Measurements from ENCODE around the gene METTL26.

Gene METTL26

GRCh38 chr16:674968-675883 is 39.1 kb upstream of the METTL26 start, which contains the start of gene RHBDL1:
TSS of gene RHBDL1 (plus strand) at chr16:675671. CDS start at chr16:675791, 120 bp downstream.
- no peak for DNase-seq

GRCh38 chr16:674214-674881 is 38.2 kb upstream of the METTL26 start:
- no peak for DNase-seq

- DNase-seq, result no peak
Observed at GRCh38 chr16:673399-673991, 37.4 kb upstream of the METTL26 start.

- DNase-seq, result no peak
Observed at GRCh38 chr16:672851-673250, 36.7 kb upstream of the METTL26 start.

- no peak for DNase-seq
Observed at GRCh38 chr16:672371-672770, 36.3 kb upstream of the METTL26 start.

GRCh38 chr16:671353-672131 is 35.4 kb upstream of the METTL26 start:
- DNase-seq, result no peak

- DNase-seq, result no peak
Observed at GRCh38 chr16:670485-671352, 34.6 kb upstream of the METTL26 start.

GRCh38 chr16:669666-670065 is 33.6 kb upstream of the METTL26 start:
- DNase-seq, result no peak

GRCh38 chr16:668519-669171 is 32.5 kb upstream of the METTL26 start:
- DNase-seq, result no peak

- DNase-seq, result peak; percentile 84
Observed at GRCh38 chr16:667780-668518, 31.8 kb upstream of the METTL26 start, which contains the start of gene RHOT2. TSS of gene RHOT2 (plus strand) at chr16:668132. CDS start at chr16:668200, 68 bp downstream.

GRCh38 chr16:667113-667779 is 31.1 kb upstream of the METTL26 start:
- DNase-seq, result no peak

- no peak for DNase-seq
Observed at GRCh38 chr16:666572-666971, 30.5 kb upstream of the METTL26 start.

GRCh38 chr16:662597-662996 is 26.5 kb upstream of the METTL26 start:
- no peak for DNase-seq

GRCh38 chr16:662095-662494 is 26.0 kb upstream of the METTL26 start:
- no peak for DNase-seq

- no peak for DNase-seq
Observed at GRCh38 chr16:661184-661821, 25.2 kb upstream of the METTL26 start.

GRCh38 chr16:660459-661183 is 24.5 kb upstream of the METTL26 start:
- peak; percentile 36 for DNase-seq

- no peak for DNase-seq
Observed at GRCh38 chr16:660132-660458, 24.0 kb upstream of the METTL26 start.

- no peak for DNase-seq
Observed at GRCh38 chr16:659618-660017, 23.5 kb upstream of the METTL26 start.
